OCI-LY7 (cell line): ENCODE measurements around the gene AMFR. TPM values are rescaled to one million over a fixed set of nuclear protein-coding genes. Genes with fewer than 3 reads are reported as not detected.

Experiments used
- Bru-seq: library from RNA; stranded (reverse); fragments of 400-500 nt; gene quantifications from one replicate; lab custom pipeline; 2021; lab: Mats Ljungman, UMichigan
- BruChase-seq, 2 experiments: library from RNA; stranded (reverse); fragments of 400-500 nt; gene quantifications; one replicate each; lab custom pipeline; 2021; lab: Mats Ljungman, UMichigan
- BruUV-seq: library from RNA; stranded (reverse); fragments of 400-500 nt; replicated peaks from 2 replicates; lab custom pipeline; 2021; lab: Mats Ljungman, UMichigan
- CTCF ChIA-PET: fragments of 300-600 bp; sonication (Branson Sonifier 250); formaldehyde crosslinking; loops from one replicate; lab custom pipeline; 2022; ENCODE audit warnings: antibody characterized with exemption; ENCODE audit not compliant: unreplicated experiment; lab: Charles Lee
- POLR2A ChIA-PET: fragments of 300-600 bp; sonication (Branson Sonifier 250); formaldehyde crosslinking; loops from one replicate; lab custom pipeline; 2022; ENCODE audit warnings: antibody characterized with exemption; lab: Charles Lee
- DNase-seq: peaks from one replicate; pipeline ENCODE4 v3.0.0-alpha.2; 2015; ENCODE audit warnings: low spot score
- H2AFZ ChIP-seq: fragments of 200-600 bp; sonication (generic), shearing (Covaris generic); 2 replicates; pipeline ENCODE4 v1.6.1; 2014; ENCODE audit warnings: mild to moderate bottlenecking, antibody characterized with exemption, low read length, moderate library complexity
- H3K27ac ChIP-seq: fragments of 200-600 bp; sonication (generic); 2 replicates; pipeline ENCODE4 v1.5.1; 2014; ENCODE audit warnings: mixed run types, low read depth, mild to moderate bottlenecking, moderate library complexity, low read length, inconsistent platforms; ENCODE audit not compliant: poor library complexity, severe bottlenecking
- H3K36me3 ChIP-seq: fragments of 200-600 bp; sonication (generic); 2 replicates; pipeline ENCODE4 v1.6.1; 2014; ENCODE audit warnings: mild to moderate bottlenecking, antibody characterized with exemption, low read length, moderate library complexity, mixed read lengths; ENCODE audit not compliant: insufficient read depth
- H3K4me1 ChIP-seq: fragments of 200-600 bp; sonication (generic); 2 replicates; pipeline ENCODE4 v1.5.1; 2014; ENCODE audit warnings: mild to moderate bottlenecking, low read length; ENCODE audit not compliant: insufficient read depth, poor library complexity, severe bottlenecking
- H3K4me2 ChIP-seq: fragments of 200-600 bp; sonication (generic); 2 replicates; pipeline ENCODE4 v1.6.1; 2014; ENCODE audit warnings: mild to moderate bottlenecking, low read length
- H3K4me3 ChIP-seq: fragments of 200-600 bp; sonication (generic); 2 replicates; pipeline ENCODE4 v1.5.1; 2014; ENCODE audit warnings: mild to moderate bottlenecking, low read depth, low read length; ENCODE audit not compliant: poor library complexity, severe bottlenecking
- H3K79me2 ChIP-seq: fragments of 200-600 bp; sonication (generic); 2 replicates; pipeline ENCODE4 v1.6.1; 2016; ENCODE audit warnings: low read depth, mild to moderate bottlenecking, low read length, moderate library complexity, mixed read lengths; ENCODE audit not compliant: insufficient read depth
- H3K9me2 ChIP-seq: fragments of 200-600 bp; sonication (generic); 2 replicates; pipeline ENCODE4 v1.6.1; 2016; ENCODE audit warnings: mild to moderate bottlenecking, low read length, mixed read lengths; ENCODE audit not compliant: insufficient read depth
- H3K9me3 ChIP-seq: fragments of 200-600 bp; sonication (generic); 2 replicates; pipeline ENCODE4 v1.6.1; 2014; ENCODE audit warnings: mild to moderate bottlenecking, mixed run types, low read length, mixed read lengths
- H4K20me1 ChIP-seq: fragments of 200-600 bp; sonication (generic); 2 replicates; pipeline ENCODE4 v1.6.1; 2014; ENCODE audit warnings: mild to moderate bottlenecking, antibody characterized with exemption, low read length, moderate library complexity, mixed read lengths; ENCODE audit not compliant: insufficient read depth
- CTCF ChIP-seq: fragments of 200-600 bp; sonication (generic); conservative IDR thresholded peaks from 2 replicates; pipeline ENCODE4 v1.5.1; 2014; ENCODE audit warnings: mild to moderate bottlenecking, antibody characterized with exemption, low read length, moderate library complexity, mixed read lengths
- EZH2phosphoT487 ChIP-seq: fragments of 200-600 bp; sonication (generic); IDR thresholded peaks from 2 replicates; pipeline ENCODE4 v1.6.1; 2018; ENCODE audit warnings: low read depth, borderline replicate concordance, mild to moderate bottlenecking, mixed run types, antibody characterized with exemption, low read length, moderate library complexity, mixed read lengths
- intact Hi-C: fragments of 100-400 bp; cut with micrococcal nuclease; formaldehyde crosslinking; loops from one replicate; pipeline ENCODE4 v1.10.0; 2022; ENCODE audit not compliant: unreplicated experiment
- long read RNA-seq: library from polyadenylated mRNA; stranded (forward); transcript quantifications from one replicate; pipeline ENCODE4 v2.0.0, GENCODE V29; 2022
- total RNA-seq, 2 experiments: library from RNA; depleted of rRNA in 1 of 2; stranded (reverse); fragments of >200 nt in 1 of 2; shearing (Covaris generic) in 1 of 2; gene quantifications; 2 replicates each; pipeline ENCODE4 v1.2.3, GENCODE V29; 2014 to 2022

AMFR gene
- 87.7 and 108 TPM in 2 replicates for total RNA-seq (2014; rRNA removed; shearing (Covaris generic))
- total RNA-seq (2022): 101 and 105 TPM in 2 replicates
- percentile 87 among the genes with signal in this experiment for Bru-seq, nascent RNA
- BruChase-seq, experiment 1, labeled RNA remaining after a 6-hour chase: percentile 90 among the genes with signal in this experiment
- BruChase-seq, experiment 2, labeled RNA remaining after a 2-hour chase: percentile 84 among the genes with signal in this experiment
- long read RNA-seq, transcript AMFR-201 (14 exons, 3,600 nt): major isoform, 180 of 195 reads
- long read RNA-seq, partial matches to known transcripts: 5 of 195 reads
- long read RNA-seq, other reads (novel, unspliced or antisense): 7 of 195 reads

- Histone ChIP-seq H4K20me1 (peaks cover under 1% of the 10 kb centered on the region; the same call in 1 of the 2 replicates), H3K79me2 (peaks cover 46% of the 10 kb centered on the region), H3K9me3 (no peaks in the 10 kb centered on the region), H2AFZ (peak within 1 kb of the TSS; percentile 71), H3K4me1 (peaks cover 40% of the 10 kb centered on the region), H3K27ac (peak within 1 kb of the TSS; percentile 72), H3K36me3 (peaks cover 18% of the 10 kb centered on the region), H3K4me3 (peak within 1 kb of the TSS; percentile 88), H3K4me2 (peak within 1 kb of the TSS; percentile 90), H3K9me2 (no peaks in the 10 kb centered on the region)
- ChIA-PET CTCF (no interaction called here), POLR2A (interaction anchor here (0.7 kb wide), 1 partner anchor 368 kb away, joined by 4 read pairs; no protein-coding TSS in a partner anchor)
- intact Hi-C loops: loop anchor here (2.0 kb wide), 1 partner anchor 25 kb away; the partner anchor contains the start of genes NUDT21 and OGFOD1
- DNase-seq: peak; percentile 91
- TF ChIP-seq EZH2phosphoT487: no peak
- TF ChIP-seq CTCF: peak; percentile 49; the same call in 1 of the 2 replicates
- BruUV-seq: no TSS peak
Measured at GRCh38 chr16:56425439-56425832, at the start of gene AMFR. Gene AMFR, minus strand, starts transcription at chr16:56425545. Its CDS starts 218 bp downstream, at chr16:56425327.

GRCh38 chr16:56470666-56471065 is 45.3 kb upstream of the AMFR start:
- BruUV-seq: no TSS peak
- ChIA-PET POLR2A (interaction anchor here (0.6 kb wide), 1 partner anchor 21 kb away, joined by 4 read pairs; no protein-coding TSS in a partner anchor), CTCF (interaction anchor here (0.8 kb wide), 1 partner anchor 10 kb away, joined by 3 read pairs; no protein-coding TSS in a partner anchor)

More at GRCh38 chr16:56470666-56471065, 45.3 kb upstream of the AMFR start:
- Histone ChIP-seq H4K20me1 (no peaks in the 10 kb centered on the region), H3K4me2 (no peak overlapping the region), H3K4me3 (no peak overlapping the region), H3K27ac (no peak overlapping the region), H3K4me1 (no peaks in the 10 kb centered on the region), H3K9me2 (no peaks in the 10 kb centered on the region), H3K9me3 (no peaks in the 10 kb centered on the region), H2AFZ (no peak overlapping the region), H3K36me3 (peaks cover 98% of the 10 kb centered on the region), H3K79me2 (no peaks in the 10 kb centered on the region)
- no peak for TF ChIP-seq CTCF
- TF ChIP-seq EZH2phosphoT487: no peak
- intact Hi-C loops: no loop called here
- DNase-seq: no peak
